A673 (cell line): ENCODE measurements around the gene OR4K2. TPM values are rescaled to one million over a fixed set of nuclear protein-coding genes. Genes with fewer than 3 reads are reported as not detected.

ENCODE experiments used
- BruUV-seq: library from RNA; stranded (reverse); fragments of 400-500 nt; replicated peaks from 2 replicates; lab custom pipeline; 2021; lab: Mats Ljungman, UMichigan
- CTCF ChIA-PET: fragments of 300-600 bp; sonication (Branson Sonifier 250); formaldehyde crosslinking; loops from one replicate; lab custom pipeline; 2022; ENCODE audit warnings: antibody characterized with exemption; lab: Charles Lee
- POLR2A ChIA-PET: fragments of 300-600 bp; sonication (Branson Sonifier 250); formaldehyde crosslinking; loops from one replicate; lab custom pipeline; 2022; ENCODE audit warnings: antibody characterized with exemption; ENCODE audit not compliant: low non-redundant PET; lab: Charles Lee
- DNase-seq: peaks from one replicate; pipeline ENCODE4 v3.0.0-alpha.2; 2015; ENCODE audit warnings: low spot score
- H3K27ac ChIP-seq: fragments of 200-600 bp; sonication (generic); 2 replicates; pipeline ENCODE4 v1.5.1; 2016; ENCODE audit warnings: mixed run types, low read depth, mild to moderate bottlenecking, mixed read lengths, antibody characterized with exemption, low read length; ENCODE audit not compliant: poor library complexity, severe bottlenecking
- H3K27me3 ChIP-seq: fragments of 200-600 bp; sonication (generic); replicated peaks from 2 replicates; pipeline ENCODE4 v1.6.1; 2017; ENCODE audit warnings: mixed run types, low read depth, mild to moderate bottlenecking, mixed read lengths, antibody characterized with exemption, low read length; ENCODE audit not compliant: insufficient read depth, poor library complexity
- H3K36me3 ChIP-seq: fragments of 200-600 bp; sonication (generic); 2 replicates; pipeline ENCODE4 v1.6.1; 2016; ENCODE audit warnings: mixed run types, mild to moderate bottlenecking, mixed read lengths, antibody characterized with exemption, low read length; ENCODE audit not compliant: insufficient read depth, poor library complexity, severe bottlenecking
- H3K4me1 ChIP-seq: fragments of 200-600 bp; sonication (generic); 2 replicates; pipeline ENCODE4 v1.6.1; 2017; ENCODE audit warnings: mixed run types, mild to moderate bottlenecking, mixed read lengths, antibody characterized with exemption, low read length; ENCODE audit not compliant: insufficient read depth, poor library complexity, severe bottlenecking
- H3K4me3 ChIP-seq: fragments of 200-600 bp; sonication (generic); 2 replicates; pipeline ENCODE4 v1.5.1; 2016; ENCODE audit warnings: low read depth, mixed run types, mild to moderate bottlenecking, mixed read lengths, low read length; ENCODE audit not compliant: poor library complexity, severe bottlenecking
- H3K9me3 ChIP-seq: fragments of 200-600 bp; sonication (generic); 2 replicates; pipeline ENCODE4 v1.6.1; 2016; ENCODE audit warnings: mixed run types, low read depth, mild to moderate bottlenecking, mixed read lengths, antibody characterized with exemption, low read length; ENCODE audit not compliant: poor library complexity, severe bottlenecking
- CTCF ChIP-seq: fragments of 300-800, 200-600 bp; sonication (generic); conservative IDR thresholded peaks from 2 replicates; pipeline ENCODE4 v1.5.1; 2017; ENCODE audit warnings: low read depth, mild to moderate bottlenecking, antibody characterized with exemption, low read length, moderate library complexity, mixed read lengths
- EZH2 ChIP-seq: fragments of 200-600 bp; sonication (generic); IDR thresholded peaks from 2 replicates; pipeline ENCODE4 v1.6.1; 2017; ENCODE audit warnings: borderline replicate concordance, low read depth, mild to moderate bottlenecking, mixed read lengths, antibody characterized with exemption, low read length; ENCODE audit not compliant: poor library complexity, severe bottlenecking
- intact Hi-C: fragments of 100-400 bp; cut with micrococcal nuclease; formaldehyde crosslinking; loops from one replicate; pipeline ENCODE4 v1.10.0; 2022; ENCODE audit not compliant: unreplicated experiment
- total RNA-seq: library from RNA; stranded (reverse); gene quantifications from 2 replicates; pipeline ENCODE4 v1.2.3, GENCODE V29; 2021

The OR4K2 gene
- total RNA-seq, 1 experiment from 2014 or later = not detected

GRCh38 chr14:19920021-19920657 lies 45.2 kb downstream of the OR4K2 start, which contains the start of gene OR4K5:
TSS of gene OR4K5 (plus strand) at chr14:19920607. CDS start at chr14:19920607, 0 bp downstream.
- DNase-seq = no peak
- no peak for TF ChIP-seq CTCF
- no TSS peak for BruUV-seq
- CTCF ChIA-PET = no interaction called here
- H3K27me3 ChIP-seq = no peaks in the 10 kb centered on the region
- H3K27ac ChIP-seq = no peak within 1 kb of the TSS
- POLR2A ChIA-PET = no interaction called here
- H3K4me3 ChIP-seq = no peak within 1 kb of the TSS
- H3K36me3 ChIP-seq = no peaks in the 10 kb centered on the region
- no peaks in the 10 kb centered on the region for H3K9me3 ChIP-seq
- intact Hi-C loops = no loop called here
- H3K4me1 ChIP-seq = no peaks in the 10 kb centered on the region

- no peak for DNase-seq
- no peaks in the 10 kb centered on the region for H3K4me1 ChIP-seq
- TF ChIP-seq CTCF (no peak), EZH2 (no peak)
- no TSS peak for BruUV-seq
- H3K27ac ChIP-seq = no peak within 1 kb of the TSS
- H3K9me3 ChIP-seq = peaks cover 19% of the 10 kb centered on the region
- no peaks in the 10 kb centered on the region for H3K27me3 ChIP-seq
- intact Hi-C loops = no loop called here
- no peaks in the 10 kb centered on the region for H3K36me3 ChIP-seq
- CTCF ChIA-PET = no interaction called here
- POLR2A ChIA-PET = no interaction called here
- no peak within 1 kb of the TSS for H3K4me3 ChIP-seq
Observed at GRCh38 chr14:19930617-19931016, 55.7 kb downstream of the OR4K2 start, which contains the start of gene OR4K1. TSS of gene OR4K1 (plus strand) at chr14:19930917. CDS start at chr14:19935667, 4,750 bp downstream.

Other genes with a start within 250 kb of the OR4K2 start
- gene OR11H2, start 161.3 kb upstream of the OR4K2 start, total RNA-seq = not detected in 2 replicates
- not detected in 2 replicates for gene OR4Q3, start 131.6 kb upstream of the OR4K2 start, total RNA-seq
- not detected in 2 replicates for gene OR4M1, start 101.6 kb upstream of the OR4K2 start, total RNA-seq
- gene OR4N2, start 71.4 kb upstream of the OR4K2 start, total RNA-seq = not detected in 2 replicates
- gene OR4K5, start 45.5 kb downstream of the OR4K2 start, total RNA-seq = not detected in 2 replicates
- gene OR4K1, start 55.8 kb downstream of the OR4K2 start, total RNA-seq = not detected in 2 replicates
- not detected in 2 replicates for gene OR4K15, start 100.4 kb downstream of the OR4K2 start, total RNA-seq
- not detected in 2 replicates for gene OR4Q2, start 127.0 kb downstream of the OR4K2 start, total RNA-seq
- not detected in 2 replicates for gene OR4K14, start 144.2 kb downstream of the OR4K2 start, total RNA-seq
- not detected in 2 replicates for gene OR4K13, start 160.9 kb downstream of the OR4K2 start, total RNA-seq
- not detected in 2 replicates for gene OR4L1, start 184.9 kb downstream of the OR4K2 start, total RNA-seq
- gene OR4K17, start 235.6 kb downstream of the OR4K2 start, total RNA-seq = not detected in 2 replicates